DOHH2 (cell line): ENCODE results near the gene TAF6L.

Source experiments
- H3F3A ChIP-seq: fragments of 200-600 bp; sonication (generic), shearing (Covaris generic); 2 replicates; pipeline ENCODE4 v1.6.0; 2016; ENCODE audit warnings: antibody characterized with exemption, mild to moderate bottlenecking; ENCODE audit not compliant: control insufficient read depth, insufficient read depth
- H3K27ac ChIP-seq: fragments of 200-600 bp; sonication (generic); 2 replicates; pipeline ENCODE4 v1.5.1; 2014; ENCODE audit warnings: low read depth, mild to moderate bottlenecking, low read length, moderate library complexity
- H3K27me3 ChIP-seq: fragments of 200-600 bp; sonication (generic); 2 replicates; pipeline ENCODE4 v1.6.1; 2014; ENCODE audit warnings: mild to moderate bottlenecking, low read length, mixed read lengths; ENCODE audit not compliant: control insufficient read depth
- H3K36me3 ChIP-seq: fragments of 200-600 bp; sonication (generic); 2 replicates; pipeline ENCODE4 v1.6.1; 2014; ENCODE audit warnings: mild to moderate bottlenecking, low read length, moderate library complexity, mixed read lengths; ENCODE audit not compliant: control insufficient read depth
- H3K4me1 ChIP-seq: fragments of 200-600 bp; sonication (generic); 2 replicates; pipeline ENCODE4 v1.6.1; 2014; ENCODE audit warnings: mild to moderate bottlenecking, low read length, mixed read lengths; ENCODE audit not compliant: control insufficient read depth
- H3K4me2 ChIP-seq: fragments of 200-600 bp; sonication (generic); 2 replicates; pipeline ENCODE4 v1.6.0; 2014; ENCODE audit warnings: mild to moderate bottlenecking, low read length, moderate library complexity
- H3K4me3 ChIP-seq: fragments of 200-600 bp; sonication (generic); 2 replicates; pipeline ENCODE4 v1.5.1; 2014; ENCODE audit warnings: mild to moderate bottlenecking, low read length, mixed read lengths
- H3K79me2 ChIP-seq: fragments of 200-600 bp; sonication (generic); 2 replicates; pipeline ENCODE4 v1.6.1; 2014; ENCODE audit warnings: mild to moderate bottlenecking, low read length, mixed read lengths; ENCODE audit not compliant: control insufficient read depth
- H3K9me2 ChIP-seq: fragments of 200-600 bp; sonication (generic); replicated peaks from 2 replicates; pipeline ENCODE4 v1.6.1; 2014; ENCODE audit warnings: mild to moderate bottlenecking, low read length, mixed read lengths; ENCODE audit not compliant: control insufficient read depth
- H3K9me3 ChIP-seq: fragments of 200-600 bp; sonication (generic); 2 replicates; pipeline ENCODE4 v1.6.1; 2014; ENCODE audit warnings: antibody characterized with exemption, low read length, mixed read lengths; ENCODE audit not compliant: control insufficient read depth, insufficient read depth
- H4K20me1 ChIP-seq: fragments of 200-600 bp; sonication (generic); 2 replicates; pipeline ENCODE4 v1.6.0; 2014; ENCODE audit warnings: low read depth, mild to moderate bottlenecking, antibody characterized with exemption, low read length, moderate library complexity; ENCODE audit not compliant: control insufficient read depth, insufficient read depth
- EZH2phosphoT487 ChIP-seq: fragments of 200-600 bp; sonication (generic); IDR thresholded peaks from 2 replicates; pipeline ENCODE4 v1.6.1; 2017; ENCODE audit warnings: borderline replicate concordance, mild to moderate bottlenecking, antibody characterized with exemption, low read length, moderate library complexity, mixed read lengths
- TF ChIP-seq, protein P1 (sequence below): fragments of 200-600 bp; sonication (generic); IDR thresholded peaks from one replicate; pipeline ENCODE4 v1.5.1; 2014; ENCODE audit warnings: antibody characterized with exemption, mild to moderate bottlenecking, low read depth, low read length; ENCODE audit not compliant: poor library complexity, severe bottlenecking

The TAF6L gene, protein sequence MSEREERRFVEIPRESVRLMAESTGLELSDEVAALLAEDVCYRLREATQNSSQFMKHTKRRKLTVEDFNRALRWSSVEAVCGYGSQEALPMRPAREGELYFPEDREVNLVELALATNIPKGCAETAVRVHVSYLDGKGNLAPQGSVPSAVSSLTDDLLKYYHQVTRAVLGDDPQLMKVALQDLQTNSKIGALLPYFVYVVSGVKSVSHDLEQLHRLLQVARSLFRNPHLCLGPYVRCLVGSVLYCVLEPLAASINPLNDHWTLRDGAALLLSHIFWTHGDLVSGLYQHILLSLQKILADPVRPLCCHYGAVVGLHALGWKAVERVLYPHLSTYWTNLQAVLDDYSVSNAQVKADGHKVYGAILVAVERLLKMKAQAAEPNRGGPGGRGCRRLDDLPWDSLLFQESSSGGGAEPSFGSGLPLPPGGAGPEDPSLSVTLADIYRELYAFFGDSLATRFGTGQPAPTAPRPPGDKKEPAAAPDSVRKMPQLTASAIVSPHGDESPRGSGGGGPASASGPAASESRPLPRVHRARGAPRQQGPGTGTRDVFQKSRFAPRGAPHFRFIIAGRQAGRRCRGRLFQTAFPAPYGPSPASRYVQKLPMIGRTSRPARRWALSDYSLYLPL

DNA sequence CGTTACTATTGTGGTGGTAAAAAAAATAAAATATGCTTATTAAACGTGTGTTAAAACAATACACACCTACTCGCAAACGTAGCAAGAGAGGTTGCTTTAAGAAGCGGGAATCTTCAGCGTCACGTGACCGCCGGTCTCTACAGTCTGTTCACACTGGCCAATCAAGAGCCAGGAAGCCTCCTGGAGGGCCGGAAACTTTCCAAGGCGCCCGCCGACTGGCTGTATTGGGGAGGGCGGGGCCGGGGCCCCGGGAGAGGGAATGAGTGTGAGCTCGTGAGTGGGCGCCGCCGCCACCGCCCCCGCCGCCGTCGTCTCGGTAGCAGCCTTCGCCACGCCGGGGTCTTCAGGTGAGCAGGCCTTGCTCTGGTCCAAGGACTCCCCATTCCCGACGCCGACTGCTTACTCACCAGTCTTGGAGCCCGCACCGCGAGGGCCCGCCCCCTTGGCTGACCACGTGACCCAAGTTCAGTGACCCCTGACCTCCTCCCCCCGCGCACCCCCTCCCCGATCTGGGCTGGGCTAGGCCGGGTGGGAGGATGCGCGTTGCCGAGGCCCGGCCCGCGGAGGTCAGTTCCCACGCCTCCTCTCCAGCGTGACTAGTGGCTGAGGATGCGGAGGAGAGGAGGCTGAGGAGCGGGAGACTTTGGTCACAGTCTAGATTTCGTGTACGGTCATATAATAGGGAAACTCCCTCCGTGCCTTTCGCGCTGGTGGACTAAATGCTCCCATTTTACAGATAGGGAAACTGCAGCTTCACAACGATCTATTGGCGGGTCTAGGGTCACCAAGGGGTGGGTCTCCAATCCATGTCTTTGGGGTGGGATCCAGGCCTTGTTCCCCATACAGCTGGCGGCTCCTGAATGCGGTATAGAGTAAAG lies at the start of gene TAF6L:
Gene TAF6L, plus strand, starts transcription at position 253 of the 878 bp plus-strand sequence. CDS start 4,388 bp downstream, outside the sequence.
- Histone ChIP-seq H3K9me2 (no peaks in the 10 kb centered on the region), H3F3A (peaks cover 16% of the 10 kb centered on the region)
- TF ChIP-seq EZH2phosphoT487: no peak
- TF ChIP-seq, protein P1, sequence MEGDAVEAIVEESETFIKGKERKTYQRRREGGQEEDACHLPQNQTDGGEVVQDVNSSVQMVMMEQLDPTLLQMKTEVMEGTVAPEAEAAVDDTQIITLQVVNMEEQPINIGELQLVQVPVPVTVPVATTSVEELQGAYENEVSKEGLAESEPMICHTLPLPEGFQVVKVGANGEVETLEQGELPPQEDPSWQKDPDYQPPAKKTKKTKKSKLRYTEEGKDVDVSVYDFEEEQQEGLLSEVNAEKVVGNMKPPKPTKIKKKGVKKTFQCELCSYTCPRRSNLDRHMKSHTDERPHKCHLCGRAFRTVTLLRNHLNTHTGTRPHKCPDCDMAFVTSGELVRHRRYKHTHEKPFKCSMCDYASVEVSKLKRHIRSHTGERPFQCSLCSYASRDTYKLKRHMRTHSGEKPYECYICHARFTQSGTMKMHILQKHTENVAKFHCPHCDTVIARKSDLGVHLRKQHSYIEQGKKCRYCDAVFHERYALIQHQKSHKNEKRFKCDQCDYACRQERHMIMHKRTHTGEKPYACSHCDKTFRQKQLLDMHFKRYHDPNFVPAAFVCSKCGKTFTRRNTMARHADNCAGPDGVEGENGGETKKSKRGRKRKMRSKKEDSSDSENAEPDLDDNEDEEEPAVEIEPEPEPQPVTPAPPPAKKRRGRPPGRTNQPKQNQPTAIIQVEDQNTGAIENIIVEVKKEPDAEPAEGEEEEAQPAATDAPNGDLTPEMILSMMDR: no peak

GRCh38 chr11:62721994-62722393 lies 49.2 kb upstream of the TAF6L start:
- Histone ChIP-seq H3K9me2 (no peaks in the 10 kb centered on the region), H3F3A (0 out of 2 replicates have a peak, but pooled peaks cover 5% of the 10 kb centered on the region)
- TF ChIP-seq, protein P1: no peak

More for the DNA sequence above, at the start of gene TAF6L:
- Histone ChIP-seq H3K4me2 (peak within 1 kb of the TSS; percentile 96), H3K36me3 (peaks cover 28% of the 10 kb centered on the region), H3K4me3 (peak within 1 kb of the TSS; percentile 97), H3K27ac (peak within 1 kb of the TSS; percentile 74), H4K20me1 (no peaks in the 10 kb centered on the region), H3K79me2 (peaks cover 37% of the 10 kb centered on the region), H3K4me1 (peaks cover 31% of the 10 kb centered on the region), H3K9me3 (no peaks in the 10 kb centered on the region), H3K27me3 (no peaks in the 10 kb centered on the region)

DNA sequence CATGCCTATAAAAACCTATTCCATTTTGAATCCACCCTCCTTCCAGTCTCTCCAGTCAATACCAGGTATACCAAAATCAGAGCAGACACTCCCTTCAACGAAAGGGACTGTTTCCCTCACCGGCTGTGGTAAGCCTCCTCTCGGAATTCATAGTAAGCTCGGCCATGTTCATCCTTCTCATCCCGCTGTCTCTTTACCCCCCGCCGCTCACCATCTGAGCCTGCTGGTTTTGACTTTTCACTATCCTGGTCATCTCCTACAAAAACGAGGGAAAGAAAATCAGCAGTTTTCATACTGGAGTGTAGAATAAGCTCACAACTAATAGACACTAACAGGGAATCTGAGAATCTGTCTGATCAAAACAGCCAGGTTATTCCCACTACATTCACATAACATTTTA lies 47.0 kb upstream of the TAF6L start:
- H4K20me1 ChIP-seq: peaks cover 25% of the 10 kb centered on the region
- H3K36me3 ChIP-seq: peaks cover 83% of the 10 kb centered on the region
- H3K9me2 ChIP-seq: no peaks in the 10 kb centered on the region
- H3K4me2 ChIP-seq: peak overlapping the region; percentile 85
- peak overlapping the region; percentile 90 for H3K4me3 ChIP-seq
- no peaks in the 10 kb centered on the region for H3K27me3 ChIP-seq
- peaks cover 14% of the 10 kb centered on the region for H3K4me1 ChIP-seq
- H3K27ac ChIP-seq: no peak overlapping the region
- no peaks in the 10 kb centered on the region; the same call in 1 of the 2 replicates for H3F3A ChIP-seq
- TF ChIP-seq, protein P1: no peak
- TF ChIP-seq EZH2phosphoT487: no peak
- peaks cover 86% of the 10 kb centered on the region for H3K79me2 ChIP-seq
- no peaks in the 10 kb centered on the region for H3K9me3 ChIP-seq

More at GRCh38 chr11:62721994-62722393, 49.2 kb upstream of the TAF6L start:
- Histone ChIP-seq H3K4me3 (no peak overlapping the region), H3K27ac (no peak overlapping the region), H3K36me3 (peaks cover 98% of the 10 kb centered on the region), H3K79me2 (peaks cover 91% of the 10 kb centered on the region), H3K4me1 (peaks cover 14% of the 10 kb centered on the region), H3K9me3 (no peaks in the 10 kb centered on the region), H4K20me1 (peaks cover 25% of the 10 kb centered on the region), H3K4me2 (no peak overlapping the region), H3K27me3 (no peaks in the 10 kb centered on the region)
